Adrenal gland (tissue), 12 donors: ENCODE data around the gene BEND6. TPM values are rescaled to one million over a fixed set of nuclear protein-coding genes. Genes with fewer than 3 reads are reported as not detected.

Experiments used
- polyA plus RNA-seq, 3 donors: library from polyadenylated mRNA; stranded (reverse); fragments of 200-250 nt in 2 of 3; fragments of 350-450 nt in 1 of 3; fragmentation: Illumina TruSeq in 1 of 3; extraction: RNeasy Lipid Tissue Mini Kit (QIAGEN cat#74804) in 1 of 3; gene quantifications; one replicate each; pipeline ENCODE4 v1.2.3, GENCODE V29; 2013 to 2014
- small RNA-seq, 2 donors: library from RNA; depleted of rRNA; stranded (forward); fragments of <200 nt; gene quantifications; one replicate each; pipeline ENCODE3, GENCODE V24; 2016
- total RNA-seq, 9 donors: library from RNA; depleted of rRNA in 4 of 9; stranded (reverse); fragments of >200 nt in 4 of 9; fragments of 120-200 nt in 1 of 9; fragmentation: NEBNext Ultra II Directional in 1 of 9; extraction: Animal tissue kit (Norgen Biotek cat#: 25700) in 1 of 9; gene quantifications; one replicate each; pipeline versions ENCODE4 v1.1.0 to v1.2.4, GENCODE V29; 2013 to 2023
- donor health status: healthy with polysubstance abuse.
- donor health status: Bipolar disorder and iron deficiency.
- donor health status: DM: yes; HTN: yes; CAD: no.
- donor health status: DM: no; HTN: no; CAD: no.
- donor health status: DM: no; HTN: no; CAD: no.
- donor health status: DM: yes; HTN: yes; CAD: no.

BEND6 gene
- total and polyA plus RNA-seq, 12 donors, result 0.67 to 6.0 (median 1.2) TPM; not detected in 1

Small RNA genes lying within 50 kb of the gene (small RNA-seq; reads per million reads assigned to genes)
- gene FTH1P15 (0 reads per million in 2 donors), gene RNU6-626P (0 reads per million in 2 donors)

Other genes with a start within 250 kb of the BEND6 start
- gene KIAA1586, start 91.6 kb downstream of the BEND6 start, total RNA-seq, result 10 to 100 TPM in 8 of 9 donors, 1 to 10 TPM in 1; 4.4 to 43.1 (median 16.2) TPM
- gene KIAA1586, start 91.6 kb downstream of the BEND6 start, polyA plus RNA-seq, result 10 to 100 TPM in 1 of 3 donors, 1 to 10 TPM in 2; 3.7 to 15.9 (median 4.3) TPM
- gene ZNF451, start 135.1 kb downstream of the BEND6 start, total RNA-seq, result 100 to 1,000 TPM in 1 of 9 donors, 10 to 100 TPM in 8; 19.5 to 111 (median 56.9) TPM
- gene ZNF451, start 135.1 kb downstream of the BEND6 start, polyA plus RNA-seq, result 10 to 100 TPM; 27.7 to 39.1 (median 28.0) TPM
- gene BAG2, start 217.2 kb downstream of the BEND6 start, total RNA-seq, result 10 to 100 TPM in 2 of 9 donors, 1 to 10 TPM in 7; 6.2 to 18.0 (median 7.5) TPM
- gene BAG2, start 217.2 kb downstream of the BEND6 start, polyA plus RNA-seq, result 10 to 100 TPM in 1 of 3 donors, 1 to 10 TPM in 2; 2.6 to 11.0 (median 3.5) TPM